H1 (cell line): ENCODE data around the gene METRN. TPM values are rescaled to one million over a fixed set of nuclear protein-coding genes. Genes with fewer than 3 reads are reported as not detected.

Experiments
- CBX8 ChIP-seq: fragments of 300-800, 300-1000 bp; sonication (generic); IDR thresholded peaks from 2 replicates; pipeline ENCODE4 v1.7.1; 2016; ENCODE audit warnings: low read depth, low read length, borderline replicate concordance
- CTBP2 ChIP-seq: IDR thresholded peaks from 2 replicates; pipeline ENCODE4 v1.7.0; 2011; ENCODE audit warnings: borderline replicate concordance, mild to moderate bottlenecking, moderate library complexity, mixed read lengths, low read length; ENCODE audit not compliant: insufficient read depth, insufficient read length
- EZH2 ChIP-seq: fragments of 200-600 bp; sonication (generic); IDR thresholded peaks from 2 replicates; pipeline ENCODE4 v1.7.1; 2012; ENCODE audit warnings: low read depth, mild to moderate bottlenecking, moderate library complexity, low read length, inconsistent platforms; ENCODE audit not compliant: severe bottlenecking
- RBBP5 ChIP-seq: IDR thresholded peaks from 2 replicates; pipeline ENCODE4 v1.7.1; 2012; ENCODE audit warnings: low read depth, mild to moderate bottlenecking, inconsistent platforms, low read length, moderate library complexity, borderline replicate concordance
- SAP30 ChIP-seq: fragments of 300-600 bp; sonication (generic); IDR thresholded peaks from 2 replicates; pipeline ENCODE4 v1.7.1; 2012; ENCODE audit warnings: low read length, moderate library complexity, mild to moderate bottlenecking, inconsistent platforms; ENCODE audit not compliant: insufficient read depth, insufficient replicate concordance
- SIN3A ChIP-seq, 2 experiments: IDR thresholded peaks in 1 of 2; conservative IDR thresholded peaks in 1 of 2; 2 replicates each; pipeline ENCODE4 v1.6.1; 2011 to 2012; ENCODE audit warnings: low read length in 2 of 2, improper control_type of control experiment in 1 of 2, low read depth in 1 of 2, mild to moderate bottlenecking in 1 of 2
- SIRT6 ChIP-seq: IDR thresholded peaks from one replicate; pipeline ENCODE4 v1.7.1; 2012; ENCODE audit warnings: low read length, inconsistent platforms
- SP2 ChIP-seq: IDR thresholded peaks from 2 replicates; pipeline ENCODE4 v1.6.1; 2012; ENCODE audit warnings: mild to moderate bottlenecking, low read length, inconsistent platforms
- polyA plus RNA-seq, 7 experiments: library from polyadenylated mRNA; depleted of rRNA in 3 of 7; stranded (reverse) in 5 of 7; unstranded in 2 of 7; fragments of >200 nt in 5 of 7; fragments of 200-250 nt in 2 of 7; gene quantifications; 1 replicate in 5 of 7; 2 replicates in 1 of 7; 4 replicates in 1 of 7; pipeline versions ENCODE4 v1.2.1 to v1.2.3, GENCODE V29; 2011 to 2013; ENCODE audit warnings: missing spikeins in 2 of 7, mixed read lengths in 2 of 7
- total RNA-seq: library from RNA; stranded (reverse); fragmentation: NEBNext Ultra II Directional; extraction: Animal tissue kit (Norgen Biotek cat#: 25700); gene quantifications from 2 replicates; pipeline ENCODE4 v1.2.1, GENCODE V29; 2021

The METRN gene
- total and polyA plus RNA-seq, 2 of the 8 experiments (the other 6 are each of a cell fraction or from before 2014, with no cell fraction given), result 18.7 to 25.8 TPM

DNA sequence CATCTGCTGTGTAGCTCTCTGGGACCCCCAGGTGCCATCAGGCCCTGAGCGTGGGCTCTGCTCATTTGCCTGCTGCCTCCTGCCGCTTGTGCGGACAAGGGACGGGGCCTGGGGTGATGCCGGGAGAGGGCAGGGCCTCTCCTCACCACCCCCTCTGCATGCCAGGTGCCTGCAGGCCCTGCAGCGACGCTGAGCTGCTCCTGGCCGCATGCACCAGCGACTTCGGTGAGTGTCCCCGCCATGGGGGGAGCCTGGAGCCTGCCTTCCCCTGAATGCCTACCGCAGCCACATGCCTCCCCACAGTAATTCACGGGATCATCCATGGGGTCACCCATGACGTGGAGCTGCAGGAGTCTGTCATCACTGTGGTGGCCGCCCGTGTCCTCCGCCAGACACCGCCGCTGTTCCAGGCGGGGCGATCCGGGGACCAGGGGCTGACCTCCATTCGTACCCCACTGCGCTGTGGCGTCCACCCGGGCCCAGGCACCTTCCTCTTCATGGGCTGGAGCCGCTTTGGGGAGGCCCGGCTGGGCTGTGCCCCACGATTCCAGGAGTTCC is 1.9 kb downstream of the METRN start (continued):
- no peak for TF ChIP-seq SIRT6
- TF ChIP-seq SIN3A (conservative IDR thresholded peaks at IDR 0.05 in 1 of 2, IDR thresholded peaks at IDR 0.05 in 1 of 2; ENCODE audit: low read depth in 1 of 2, low read length in 2 of 2), result no peak
- TF ChIP-seq RBBP5, result no peak
- no peak for TF ChIP-seq SP2
- TF ChIP-seq EZH2, result no peak
- no peak for TF ChIP-seq CTBP2
- no peak for TF ChIP-seq CBX8
- no peak for TF ChIP-seq SAP30
